ENCODE data around the gene PHGDH. TPM values are rescaled to one million over a fixed set of nuclear protein-coding genes. Genes with fewer than 3 reads are reported as not detected.

The PHGDH gene
- total and polyA plus RNA-seq, 8 donors, result 2.3 to 45.8 (median 25.6) TPM

DNA sequence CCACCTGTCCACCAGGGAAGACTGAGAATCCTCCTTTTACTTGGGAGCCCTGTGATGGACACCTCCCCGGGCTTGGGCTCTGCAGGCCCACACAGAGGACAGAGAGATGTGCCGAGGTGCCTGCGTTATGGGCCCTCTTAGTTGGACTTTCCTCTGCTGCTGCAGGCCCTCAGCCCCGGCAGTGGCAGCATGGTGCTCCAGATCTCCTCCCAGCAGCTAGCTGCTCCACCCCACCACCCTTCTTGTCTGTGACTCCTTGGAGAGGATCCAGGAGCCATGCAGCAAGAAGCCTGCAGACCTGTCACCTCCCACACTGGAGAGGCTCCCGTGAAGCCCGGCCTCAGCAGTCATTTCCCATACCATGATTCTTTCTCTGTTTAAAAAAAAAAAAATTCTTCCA lies 27.4 kb downstream of the PHGDH start:
- H3K27me3 ChIP-seq, result no peaks in the 10 kb centered on the region
- no peaks in the 10 kb centered on the region for H3K9me3 ChIP-seq
- DNase-seq, result no peak
- H3K4me3 ChIP-seq, result no peak overlapping the region
- peaks cover 17 to 59% (median 47%) of the 10 kb centered on the region in 4 donors for H3K4me1 ChIP-seq
- TF ChIP-seq, protein P1, sequence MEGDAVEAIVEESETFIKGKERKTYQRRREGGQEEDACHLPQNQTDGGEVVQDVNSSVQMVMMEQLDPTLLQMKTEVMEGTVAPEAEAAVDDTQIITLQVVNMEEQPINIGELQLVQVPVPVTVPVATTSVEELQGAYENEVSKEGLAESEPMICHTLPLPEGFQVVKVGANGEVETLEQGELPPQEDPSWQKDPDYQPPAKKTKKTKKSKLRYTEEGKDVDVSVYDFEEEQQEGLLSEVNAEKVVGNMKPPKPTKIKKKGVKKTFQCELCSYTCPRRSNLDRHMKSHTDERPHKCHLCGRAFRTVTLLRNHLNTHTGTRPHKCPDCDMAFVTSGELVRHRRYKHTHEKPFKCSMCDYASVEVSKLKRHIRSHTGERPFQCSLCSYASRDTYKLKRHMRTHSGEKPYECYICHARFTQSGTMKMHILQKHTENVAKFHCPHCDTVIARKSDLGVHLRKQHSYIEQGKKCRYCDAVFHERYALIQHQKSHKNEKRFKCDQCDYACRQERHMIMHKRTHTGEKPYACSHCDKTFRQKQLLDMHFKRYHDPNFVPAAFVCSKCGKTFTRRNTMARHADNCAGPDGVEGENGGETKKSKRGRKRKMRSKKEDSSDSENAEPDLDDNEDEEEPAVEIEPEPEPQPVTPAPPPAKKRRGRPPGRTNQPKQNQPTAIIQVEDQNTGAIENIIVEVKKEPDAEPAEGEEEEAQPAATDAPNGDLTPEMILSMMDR (IDR thresholded peaks at IDR 0.05), result no peak
- TF ChIP-seq POLR2AphosphoS5 (IDR thresholded peaks at IDR 0.05) (no peak), POLR2A (IDR thresholded peaks at IDR 0.05) (no peak), EP300 (IDR thresholded peaks at IDR 0.05) (no peak)
- WGBS, 5 donors, result 56 to 74% (median 68%) methylated on average over 6 of the region's 6 CpGs
- intact Hi-C loops (cut with DNase I; ENCODE audit: low total_unique reads), result no loop called here
- peaks cover 0 to 59% (median 37%) of the 10 kb centered on the region in 4 donors for H3K36me3 ChIP-seq
- no peak overlapping the region for H3K27ac ChIP-seq

DNA sequence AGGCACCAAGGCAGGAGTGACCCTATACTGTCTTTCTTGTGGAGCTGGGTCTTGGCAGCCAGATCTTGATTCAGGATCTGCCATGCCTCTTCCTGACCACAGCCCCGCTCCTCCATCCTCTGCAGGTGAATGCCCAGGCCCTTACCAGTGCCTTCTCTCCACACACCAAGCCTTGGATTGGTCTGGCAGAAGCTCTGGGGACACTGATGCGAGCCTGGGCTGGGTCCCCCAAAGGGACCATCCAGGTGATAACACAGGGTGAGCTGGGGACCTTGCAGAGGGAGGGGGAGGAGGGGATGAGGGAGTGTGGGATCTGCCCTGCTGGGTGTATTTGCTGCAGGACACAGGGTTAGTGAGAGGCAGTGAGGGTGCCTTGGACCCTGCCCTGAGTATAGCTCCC lies 28.5 kb downstream of the PHGDH start:
- DNase-seq, result no peak
- H3K36me3 ChIP-seq, result peaks cover 0 to 51% (median 27%) of the 10 kb centered on the region in 4 donors
- WGBS, 5 donors, result 81 to 98% (median 93%) methylated on average over 2 of the region's 2 CpGs
- no peak overlapping the region for H3K27ac ChIP-seq
- TF ChIP-seq POLR2A (IDR thresholded peaks at IDR 0.05) (no peak), EP300 (IDR thresholded peaks at IDR 0.05) (no peak), POLR2AphosphoS5 (IDR thresholded peaks at IDR 0.05) (no peak)
- TF ChIP-seq, protein P1 (IDR thresholded peaks at IDR 0.05), result no peak
- H3K27me3 ChIP-seq, result no peaks in the 10 kb centered on the region
- no peak overlapping the region for H3K4me3 ChIP-seq
- peaks cover 17 to 61% (median 46%) of the 10 kb centered on the region in 4 donors for H3K4me1 ChIP-seq
- intact Hi-C loops (cut with DNase I; ENCODE audit: low total_unique reads), result loop anchor here (10.0 kb wide), 1 partner anchor 65 kb away; no protein-coding TSS in a partner anchor
- H3K9me3 ChIP-seq, result no peaks in the 10 kb centered on the region

DNA sequence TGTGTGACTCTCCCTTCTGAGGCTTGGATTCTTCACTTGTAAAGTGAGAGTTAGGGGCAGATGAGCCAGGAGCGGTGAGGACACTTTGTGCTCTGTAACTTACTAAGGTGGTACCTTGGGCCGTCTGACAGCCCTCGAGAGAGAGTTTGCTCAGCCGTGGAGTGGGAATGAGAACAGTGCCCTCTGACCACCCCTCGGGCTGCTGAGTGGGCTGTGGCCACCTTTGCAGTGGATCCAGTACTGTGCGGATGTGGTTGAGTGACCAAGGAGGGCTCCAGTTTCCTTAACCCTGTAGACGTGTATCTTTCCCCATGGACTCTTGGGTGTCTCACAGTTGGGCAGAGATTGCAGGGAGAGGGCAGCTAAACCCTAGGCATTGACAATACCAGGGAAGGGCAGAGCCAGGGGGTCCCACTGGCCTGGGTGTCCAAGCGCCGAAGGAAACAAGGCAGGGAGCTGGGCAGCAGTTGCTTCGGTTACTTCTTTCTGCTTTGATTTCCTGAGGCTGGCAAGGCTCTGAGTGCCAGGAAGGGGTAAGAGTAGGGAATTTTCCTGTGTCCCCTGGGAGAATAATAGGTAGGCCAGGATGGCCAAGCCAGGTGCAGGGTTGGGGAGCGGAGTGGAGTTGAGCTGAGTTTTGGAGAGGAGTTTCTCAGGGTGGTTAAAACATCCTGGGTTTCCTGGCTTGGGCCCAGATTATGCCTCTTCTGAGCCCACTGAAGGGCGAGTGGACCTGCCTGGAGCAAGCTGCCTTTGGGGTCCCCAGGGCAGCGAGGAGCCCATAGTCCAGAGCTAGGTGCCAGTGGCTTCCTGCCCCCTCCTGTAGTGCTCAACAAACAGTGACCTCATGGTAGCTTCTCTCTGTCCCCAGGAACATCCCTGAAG lies 29.4 kb downstream of the PHGDH start:
- Histone ChIP-seq H3K36me3 (peaks cover 0 to 45% (median 20%) of the 10 kb centered on the region in 4 donors), H3K27me3 (no peaks in the 10 kb centered on the region), H3K4me1 (peaks cover 12 to 61% (median 39%) of the 10 kb centered on the region in 4 donors), H3K9me3 (no peaks in the 10 kb centered on the region), H3K27ac (peak overlapping the region in 1 of 5 donors; percentile 46), H3K4me3 (no peak overlapping the region)
- intact Hi-C loops (cut with DNase I; ENCODE audit: low total_unique reads), result loop anchor here (10.0 kb wide), 1 partner anchor 64 kb away; no protein-coding TSS in a partner anchor
- 87 to 93% (median 92%) methylated on average over 13 of the region's 13 CpGs for WGBS, 5 donors
- DNase-seq, result no peak
- TF ChIP-seq POLR2AphosphoS5 (IDR thresholded peaks at IDR 0.05) (no peak), POLR2A (IDR thresholded peaks at IDR 0.05) (no peak), EP300 (IDR thresholded peaks at IDR 0.05) (no peak)
- TF ChIP-seq, protein P1 (IDR thresholded peaks at IDR 0.05), result no peak

DNA sequence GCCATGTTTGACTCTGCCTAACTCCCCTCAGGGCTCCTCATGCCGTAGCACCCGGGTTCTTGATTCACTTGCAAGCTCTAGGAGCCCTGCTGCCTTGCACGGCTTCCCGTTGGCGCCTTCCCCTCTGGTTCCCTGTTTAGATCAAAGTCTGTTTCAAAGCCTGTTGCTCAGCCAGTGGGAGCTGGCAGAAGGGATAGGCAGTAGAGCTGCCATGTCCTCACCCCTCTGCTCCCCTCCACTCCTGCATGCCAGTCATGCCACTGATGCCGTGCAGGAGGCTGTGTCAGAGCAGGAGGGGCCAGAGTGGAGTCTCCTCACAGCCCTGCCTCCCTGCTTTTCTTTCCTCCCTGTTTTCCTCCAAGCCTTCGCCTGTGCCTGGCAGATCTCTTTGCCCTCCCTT lies 30.5 kb downstream of the PHGDH start:
- peak in 1 of 2 donors; percentile 56 for DNase-seq
- no peak overlapping the region for H3K4me3 ChIP-seq
- 34 to 51% (median 42%) methylated on average over 7 of the region's 7 CpGs for WGBS, 5 donors
- no peaks in the 10 kb centered on the region for H3K27me3 ChIP-seq
- peaks cover 0 to 42% (median 16%) of the 10 kb centered on the region in 4 donors for H3K36me3 ChIP-seq
- peak overlapping the region in 2 of 5 donors; percentile 18 to 46 for H3K27ac ChIP-seq
- TF ChIP-seq POLR2A (IDR thresholded peaks at IDR 0.05) (no peak), POLR2AphosphoS5 (IDR thresholded peaks at IDR 0.05) (no peak), EP300 (IDR thresholded peaks at IDR 0.05) (no peak)
- TF ChIP-seq, protein P1 (IDR thresholded peaks at IDR 0.05), result no peak
- H3K9me3 ChIP-seq, result no peaks in the 10 kb centered on the region
- intact Hi-C loops (cut with DNase I; ENCODE audit: low total_unique reads), result loop anchor here (10.0 kb wide), 1 partner anchor 63 kb away; no protein-coding TSS in a partner anchor
- peaks cover 8 to 58% (median 30%) of the 10 kb centered on the region in 4 donors for H3K4me1 ChIP-seq
